Osteoblast (primary cell): Measurements from ENCODE around the gene PIM1. TPM values are rescaled to one million over a fixed set of nuclear protein-coding genes. Genes with fewer than 3 reads are reported as not detected.
"Not testable (repeated sequence)": the region's sequence is repeated elsewhere in the genome, so short reads cannot be mapped to it uniquely, and the experiment has no call there.

Experiments used
- DNase-seq: peaks from one replicate; pipeline ENCODE4 v3.0.0; 2011; ENCODE audit warnings: low spot score, mixed read lengths; ENCODE audit not compliant: insufficient read length; ENCODE audit errors: missing footprints
- H2AFZ ChIP-seq: 2 replicates; pipeline ENCODE4 v1.6.0; 2011; ENCODE audit warnings: mild to moderate bottlenecking, low read length
- H3K27ac ChIP-seq: 2 replicates; pipeline ENCODE4 v1.5.1; 2011; ENCODE audit warnings: mild to moderate bottlenecking, low read depth, low read length, moderate library complexity
- H3K27me3 ChIP-seq: 2 replicates; pipeline ENCODE4 v1.6.0; 2012; ENCODE audit warnings: mild to moderate bottlenecking, control low read depth, inconsistent platforms, low read length, moderate library complexity; ENCODE audit not compliant: insufficient read depth
- H3K36me3 ChIP-seq: 2 replicates; pipeline ENCODE4 v1.5.1; 2011; ENCODE audit warnings: mild to moderate bottlenecking, low read length, control low read depth, moderate library complexity; ENCODE audit not compliant: insufficient read depth
- H3K4me1 ChIP-seq: 2 replicates; pipeline ENCODE4 v1.5.1; 2011; ENCODE audit warnings: mild to moderate bottlenecking, low read length, control low read depth, moderate library complexity; ENCODE audit not compliant: insufficient read depth
- H3K4me2 ChIP-seq: 2 replicates; pipeline ENCODE4 v1.6.0; 2011; ENCODE audit warnings: mild to moderate bottlenecking, low read length; ENCODE audit not compliant: insufficient read depth
- H3K4me3 ChIP-seq: fragments of 200-600 bp; sonication (generic); 3 replicates; pipeline ENCODE4 v1.5.1; 2012; ENCODE audit warnings: mild to moderate bottlenecking, low read length, inconsistent platforms; ENCODE audit not compliant: insufficient read depth
- H3K79me2 ChIP-seq: 2 replicates; pipeline ENCODE4 v1.6.0; 2012; ENCODE audit warnings: mild to moderate bottlenecking, low read length, control low read depth, inconsistent platforms; ENCODE audit not compliant: insufficient read depth
- H3K9me3 ChIP-seq: 2 replicates; pipeline ENCODE4 v1.5.1; 2011; ENCODE audit warnings: low read depth, low read length, control low read depth
- H4K20me1 ChIP-seq: 2 replicates; pipeline ENCODE4 v1.6.0; 2012; ENCODE audit warnings: mild to moderate bottlenecking, low read length, control low read depth; ENCODE audit not compliant: insufficient read depth
- total RNA-seq: library from RNA; depleted of rRNA; stranded (reverse); fragments of >200 nt; gene quantifications from 2 replicates; pipeline ENCODE4 v1.2.3, GENCODE V29; 2012
- TF ChIP-seq, protein P1 (sequence below): IDR thresholded peaks from 2 replicates; pipeline ENCODE4 v1.5.1; 2011; ENCODE audit warnings: mild to moderate bottlenecking, low read depth, low read length, moderate library complexity; ENCODE audit errors: extremely low read depth

Gene PIM1
- total RNA-seq, 1 donor, result 14.8 TPM

GRCh38 chr6:37187321-37188022 is 17.5 kb downstream of the PIM1 start:
- Histone ChIP-seq H3K27me3 (no peaks in the 10 kb centered on the region), H3K27ac (no peak overlapping the region), H3K9me3 (no peaks in the 10 kb centered on the region), H3K4me2 (no peak overlapping the region), H2AFZ (no peak overlapping the region), H3K79me2 (no peaks in the 10 kb centered on the region), H3K4me3 (no peak overlapping the region), H3K4me1 (no peaks in the 10 kb centered on the region), H4K20me1 (no peaks in the 10 kb centered on the region), H3K36me3 (no peaks in the 10 kb centered on the region)
- no peak for DNase-seq
- TF ChIP-seq, protein P1, sequence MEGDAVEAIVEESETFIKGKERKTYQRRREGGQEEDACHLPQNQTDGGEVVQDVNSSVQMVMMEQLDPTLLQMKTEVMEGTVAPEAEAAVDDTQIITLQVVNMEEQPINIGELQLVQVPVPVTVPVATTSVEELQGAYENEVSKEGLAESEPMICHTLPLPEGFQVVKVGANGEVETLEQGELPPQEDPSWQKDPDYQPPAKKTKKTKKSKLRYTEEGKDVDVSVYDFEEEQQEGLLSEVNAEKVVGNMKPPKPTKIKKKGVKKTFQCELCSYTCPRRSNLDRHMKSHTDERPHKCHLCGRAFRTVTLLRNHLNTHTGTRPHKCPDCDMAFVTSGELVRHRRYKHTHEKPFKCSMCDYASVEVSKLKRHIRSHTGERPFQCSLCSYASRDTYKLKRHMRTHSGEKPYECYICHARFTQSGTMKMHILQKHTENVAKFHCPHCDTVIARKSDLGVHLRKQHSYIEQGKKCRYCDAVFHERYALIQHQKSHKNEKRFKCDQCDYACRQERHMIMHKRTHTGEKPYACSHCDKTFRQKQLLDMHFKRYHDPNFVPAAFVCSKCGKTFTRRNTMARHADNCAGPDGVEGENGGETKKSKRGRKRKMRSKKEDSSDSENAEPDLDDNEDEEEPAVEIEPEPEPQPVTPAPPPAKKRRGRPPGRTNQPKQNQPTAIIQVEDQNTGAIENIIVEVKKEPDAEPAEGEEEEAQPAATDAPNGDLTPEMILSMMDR, result no peak

- Histone ChIP-seq H3K27me3 (no peaks in the 10 kb centered on the region), H3K4me3 (no peak overlapping the region), H3K4me2 (no peak overlapping the region), H3K36me3 (no peaks in the 10 kb centered on the region), H2AFZ (no peak overlapping the region), H3K9me3 (no peaks in the 10 kb centered on the region), H4K20me1 (no peaks in the 10 kb centered on the region), H3K4me1 (peaks cover 2% of the 10 kb centered on the region), H3K27ac (no peak overlapping the region), H3K79me2 (no peaks in the 10 kb centered on the region)
- TF ChIP-seq, protein P1, result no peak
- no peak for DNase-seq
Observed at GRCh38 chr6:37188962-37189510, 19.1 kb downstream of the PIM1 start.

DNA sequence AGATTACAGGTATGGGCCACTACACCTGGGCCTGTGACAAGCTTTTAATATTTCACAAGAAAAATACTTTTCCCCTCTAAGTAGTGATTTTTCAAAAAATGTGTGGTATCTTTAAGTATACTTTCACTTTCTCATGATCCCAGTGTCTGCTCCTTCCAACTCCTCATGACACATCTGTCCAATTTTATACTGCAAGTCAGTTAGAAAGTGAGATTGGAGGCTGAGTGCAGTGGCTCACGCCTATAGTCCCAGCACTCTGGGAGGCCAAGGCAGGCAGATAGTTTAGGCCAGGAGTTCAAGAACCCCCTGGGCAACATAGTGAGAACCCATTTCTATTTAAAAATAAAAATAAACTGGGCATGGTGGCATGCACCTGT is 20.2 kb downstream of the PIM1 start:
- peak; percentile 54 for DNase-seq
- H2AFZ ChIP-seq, result peak overlapping the region; percentile 62
- H3K27me3 ChIP-seq, result no peaks in the 10 kb centered on the region

GRCh38 chr6:37192666-37193065 is 22.7 kb downstream of the PIM1 start:
- no peak for DNase-seq
- no peak overlapping the region for H3K4me3 ChIP-seq

More for the DNA sequence above, 20.2 kb downstream of the PIM1 start:
- Histone ChIP-seq H3K36me3 (no peaks in the 10 kb centered on the region), H3K27ac (no peak overlapping the region), H3K79me2 (no peaks in the 10 kb centered on the region), H3K4me1 (peaks cover 2% of the 10 kb centered on the region), H3K4me2 (peak overlapping the region; percentile 55), H3K4me3 (no peak overlapping the region), H3K9me3 (no peaks in the 10 kb centered on the region), H4K20me1 (no peaks in the 10 kb centered on the region)
- TF ChIP-seq, protein P1, result no peak

DNA sequence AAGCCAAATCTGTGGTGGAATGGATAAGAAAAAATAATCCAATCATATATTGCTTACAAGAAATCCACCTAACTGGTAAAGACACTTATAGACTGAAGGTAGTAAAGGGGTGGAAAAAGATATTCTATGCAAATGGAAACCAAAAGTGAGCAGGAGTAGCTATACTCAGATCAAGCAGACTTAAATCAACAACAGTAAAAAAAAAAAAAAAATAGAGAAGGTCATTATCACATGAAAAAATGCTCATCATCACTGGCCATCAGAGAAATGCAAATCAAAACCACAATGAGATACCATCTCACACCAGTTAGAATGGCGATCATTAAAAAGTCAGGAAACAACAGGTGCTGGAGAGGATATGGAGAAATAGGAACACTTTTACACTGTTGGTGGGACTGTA is 24.9 kb downstream of the PIM1 start:
- not testable (repeated sequence) for H3K4me1 ChIP-seq, H3K27me3 ChIP-seq, DNase-seq, H3K4me2 ChIP-seq, H3K4me3 ChIP-seq, H3K79me2 ChIP-seq, H3K27ac ChIP-seq, H3K9me3 ChIP-seq, H2AFZ ChIP-seq, H3K36me3 ChIP-seq, H4K20me1 ChIP-seq

More at GRCh38 chr6:37192666-37193065, 22.7 kb downstream of the PIM1 start:
- H4K20me1 ChIP-seq, result no peaks in the 10 kb centered on the region
- H2AFZ ChIP-seq, result no peak overlapping the region
- no peaks in the 10 kb centered on the region for H3K27me3 ChIP-seq
- H3K9me3 ChIP-seq, result no peaks in the 10 kb centered on the region
- no peaks in the 10 kb centered on the region for H3K36me3 ChIP-seq
- TF ChIP-seq, protein P1, result no peak
- H3K4me1 ChIP-seq, result peaks cover 2% of the 10 kb centered on the region
- no peak overlapping the region for H3K4me2 ChIP-seq
- no peaks in the 10 kb centered on the region for H3K79me2 ChIP-seq
- no peak overlapping the region for H3K27ac ChIP-seq

DNA sequence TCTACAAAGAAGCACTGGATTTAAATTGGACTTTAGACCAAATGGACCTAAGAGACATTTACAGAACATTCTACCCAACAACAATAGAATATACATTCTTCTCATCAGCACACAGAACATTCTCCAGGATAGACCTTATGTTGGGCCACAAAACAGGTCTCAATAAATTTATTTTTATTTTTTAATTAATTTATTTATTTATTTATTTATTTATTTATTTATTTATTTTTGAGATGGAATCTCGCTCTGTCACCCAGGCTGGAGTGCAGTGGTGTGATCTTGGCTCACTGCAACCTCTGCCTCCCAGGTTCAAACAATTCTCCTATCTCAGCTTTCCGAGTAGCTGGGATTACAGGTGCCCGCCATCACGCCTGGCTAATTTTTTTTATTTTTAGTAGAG is 26.5 kb downstream of the PIM1 start:
- not testable (repeated sequence) for H3K4me1 ChIP-seq, DNase-seq, H3K4me2 ChIP-seq, H4K20me1 ChIP-seq, H3K9me3 ChIP-seq, H2AFZ ChIP-seq, H3K4me3 ChIP-seq, H3K27ac ChIP-seq, H3K36me3 ChIP-seq, H3K27me3 ChIP-seq, H3K79me2 ChIP-seq
